Kasumi-1 (cell line): ENCODE data around the gene ELOVL3.

Source experiments
- DNase-seq, 2 experiments: peaks; one replicate each; lab custom pipeline; 2025; lab: John Stamatoyannopoulos, UW

ELOVL3 gene

DNA sequence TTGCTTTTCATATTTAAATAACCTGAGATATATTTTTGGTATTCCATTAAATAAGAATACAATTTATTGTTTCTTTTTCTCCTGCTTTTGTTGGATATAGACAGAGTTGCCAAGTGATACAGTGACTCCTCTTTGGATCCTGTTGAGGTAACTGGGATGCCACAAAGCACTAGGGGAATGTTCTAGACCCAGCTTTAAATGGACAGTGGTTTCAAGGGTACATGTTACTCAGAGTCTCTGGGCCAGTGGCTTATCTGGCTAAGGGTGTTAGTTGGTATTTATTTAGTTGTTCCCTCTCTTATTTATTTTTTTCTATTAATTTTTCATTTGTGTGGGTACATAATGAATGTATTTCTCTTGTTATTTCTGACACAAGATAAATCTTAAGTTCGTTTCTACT, 28.3 kb downstream of the ELOVL3 start:
- no peak for DNase-seq

DNA sequence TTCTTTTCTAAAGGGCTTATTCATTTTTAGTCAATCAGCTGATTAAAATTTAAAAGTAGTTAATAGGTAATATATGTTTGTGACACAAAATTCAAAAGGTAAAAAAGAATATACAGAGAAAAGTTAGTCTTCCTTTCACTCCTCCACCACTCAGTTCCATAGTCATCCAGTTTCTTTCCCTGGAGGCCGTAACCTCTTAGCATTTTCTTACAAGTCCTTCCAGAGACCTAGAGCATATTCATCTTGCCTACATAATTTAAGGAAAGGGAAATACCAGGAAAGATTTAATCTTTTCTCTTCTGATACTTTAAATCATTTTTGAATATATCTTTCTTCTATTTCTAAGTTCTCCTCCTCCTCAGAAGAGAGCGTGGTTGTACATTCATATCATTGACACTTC, 29.3 kb downstream of the ELOVL3 start:
- no peak for DNase-seq

DNA sequence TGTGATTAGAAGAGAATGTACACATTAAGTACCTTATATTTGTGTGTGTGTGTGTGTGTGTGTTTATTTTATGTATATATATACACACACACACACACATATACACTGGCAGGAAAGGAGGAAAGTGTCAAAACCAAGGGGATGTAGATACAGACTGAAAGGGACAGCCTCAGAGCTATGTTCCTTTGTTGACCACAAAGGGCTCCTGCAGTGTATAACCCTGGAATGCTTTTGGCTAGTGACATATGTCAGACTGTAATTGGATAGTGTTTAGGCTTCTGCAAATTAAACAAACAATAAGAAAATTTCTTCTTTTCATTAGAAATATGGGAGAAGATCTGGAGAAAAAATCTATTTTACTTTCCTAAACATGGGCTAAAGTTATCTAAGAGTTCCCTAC, 35.1 kb downstream of the ELOVL3 start:
- no peak for DNase-seq

DNA sequence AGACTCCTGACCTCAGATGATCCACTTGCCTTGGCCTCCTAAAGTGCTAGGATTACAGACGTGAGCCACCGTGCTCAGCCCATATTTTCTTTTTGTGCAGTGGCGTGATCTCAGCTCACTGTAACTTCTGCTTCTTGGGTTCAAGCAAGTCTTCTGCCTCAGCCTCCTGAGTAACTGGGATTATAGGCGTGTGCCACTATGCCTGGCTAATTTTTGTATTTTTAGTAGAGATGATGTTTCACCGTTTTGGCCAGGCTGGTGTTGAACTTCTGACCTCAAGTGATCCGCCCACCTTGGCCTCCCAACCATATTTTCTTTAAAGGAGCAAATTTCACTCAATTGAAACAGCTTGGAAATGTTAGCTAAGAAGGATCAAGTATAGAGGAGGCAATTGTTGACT, 35.7 kb downstream of the ELOVL3 start:
- DNase-seq: no peak

DNA sequence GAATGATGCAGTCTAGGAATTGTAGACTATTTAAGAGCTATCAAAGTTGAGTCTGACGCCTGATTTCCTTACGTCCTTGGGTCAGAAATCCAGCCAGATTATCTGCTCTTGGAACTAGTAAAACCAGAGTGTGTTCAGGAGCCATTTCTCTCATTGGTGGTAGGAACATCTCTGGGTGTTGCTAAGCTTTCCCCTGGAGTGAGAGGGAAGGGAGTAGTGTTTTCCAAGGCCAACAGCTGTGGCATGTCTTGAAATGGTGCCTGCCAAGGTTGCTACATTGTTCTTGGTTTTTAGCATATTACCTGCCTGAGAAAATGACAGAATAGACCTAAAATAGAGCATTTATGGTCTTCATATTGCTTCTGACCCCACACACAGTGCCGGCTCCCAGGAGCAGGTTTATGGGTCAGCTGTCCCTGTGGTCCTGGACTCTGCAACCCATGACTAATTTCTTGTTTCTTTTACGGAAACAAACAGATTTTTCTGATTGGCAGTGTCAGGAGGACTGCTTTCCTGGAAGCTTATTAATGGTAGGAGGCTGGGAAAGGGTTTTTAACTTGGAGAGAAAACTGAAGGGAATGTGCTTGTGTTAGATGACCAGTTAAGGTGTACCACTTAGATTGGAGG, 36.8 kb downstream of the ELOVL3 start:
- DNase-seq: no peak

DNA sequence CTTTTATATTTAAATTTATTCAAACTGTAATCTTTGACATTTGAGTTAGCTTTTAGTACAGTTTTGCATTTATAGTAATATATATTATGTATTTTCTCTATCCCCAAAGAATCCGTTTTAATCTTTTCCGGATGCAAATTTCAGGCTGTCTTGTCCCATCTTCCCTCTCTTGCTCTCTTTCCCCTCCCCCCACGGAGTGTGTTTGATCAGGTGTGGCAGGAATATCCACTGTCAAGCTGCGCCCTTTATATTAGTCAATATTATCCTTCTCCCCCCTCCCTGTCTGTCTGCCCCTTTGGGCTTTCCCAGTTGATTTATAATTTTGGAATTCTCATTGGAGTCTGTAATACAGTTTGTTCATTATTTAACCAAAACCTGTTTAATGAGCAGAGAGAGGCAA, 38.3 kb downstream of the ELOVL3 start:
- no peak for DNase-seq

DNA sequence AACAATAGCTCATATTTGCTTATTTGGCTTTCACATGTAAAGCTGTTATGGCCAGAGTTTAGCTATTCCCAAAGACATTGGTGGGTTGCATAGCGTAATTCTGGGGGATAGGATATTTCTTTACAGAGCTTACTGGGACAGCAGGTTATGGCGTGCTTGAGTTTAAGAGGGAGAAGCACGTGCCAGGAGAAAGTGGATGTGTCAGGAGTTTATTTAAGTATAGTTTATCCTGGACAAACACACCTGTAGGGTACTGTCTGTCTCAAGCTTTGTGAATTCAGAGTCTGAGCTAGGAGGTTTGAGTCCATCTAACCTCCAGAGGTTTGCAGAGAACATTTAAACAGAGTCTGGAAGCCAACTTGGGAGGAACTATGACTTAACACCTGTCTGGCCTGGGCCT, 40.6 kb downstream of the ELOVL3 start:
- DNase-seq: no peak

DNA sequence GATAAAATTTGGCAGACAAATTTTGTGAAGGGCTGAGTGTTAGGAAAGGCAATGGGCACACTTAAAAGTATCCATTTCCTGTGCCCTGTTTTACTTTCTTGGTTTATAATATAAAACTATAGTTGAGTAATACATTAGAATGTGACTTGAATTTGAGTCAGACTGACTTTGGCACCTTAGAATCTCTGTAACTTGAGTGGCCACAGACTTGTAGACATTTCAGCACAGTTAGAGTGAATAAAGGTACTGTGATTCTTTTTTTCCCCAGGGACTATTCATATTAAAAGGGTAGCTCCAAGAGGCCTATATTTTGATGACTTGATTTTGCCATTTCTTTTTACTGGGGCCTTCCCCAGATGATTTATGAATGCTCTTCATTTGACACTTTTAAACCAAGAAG, 41.6 kb downstream of the ELOVL3 start:
- DNase-seq: no peak

DNA sequence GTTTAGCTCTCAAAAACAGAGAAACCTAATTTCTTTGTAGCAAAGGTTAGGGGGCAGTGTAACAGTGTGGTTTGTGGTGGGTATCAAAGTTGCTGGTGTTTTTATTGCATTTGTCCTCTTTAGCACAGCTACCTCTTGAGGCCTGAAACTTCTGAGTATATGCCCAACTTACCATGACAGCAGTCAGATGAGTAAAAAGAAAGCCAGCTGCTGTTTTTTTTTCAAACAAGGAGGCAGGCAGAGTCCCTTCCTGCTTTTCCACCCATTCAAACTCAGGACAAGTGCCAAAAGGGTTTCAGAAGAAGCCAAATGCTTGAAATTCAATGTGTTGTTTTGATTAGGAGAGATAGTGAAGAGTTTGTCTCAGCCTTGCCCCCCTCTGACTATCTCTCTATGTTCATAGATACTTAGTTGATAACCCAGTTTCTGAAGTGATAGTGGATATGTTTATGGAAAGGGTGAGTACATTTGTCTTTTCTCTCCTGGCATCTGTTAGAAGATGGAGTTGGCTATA, 42.3 kb downstream of the ELOVL3 start:
- no peak for DNase-seq

DNA sequence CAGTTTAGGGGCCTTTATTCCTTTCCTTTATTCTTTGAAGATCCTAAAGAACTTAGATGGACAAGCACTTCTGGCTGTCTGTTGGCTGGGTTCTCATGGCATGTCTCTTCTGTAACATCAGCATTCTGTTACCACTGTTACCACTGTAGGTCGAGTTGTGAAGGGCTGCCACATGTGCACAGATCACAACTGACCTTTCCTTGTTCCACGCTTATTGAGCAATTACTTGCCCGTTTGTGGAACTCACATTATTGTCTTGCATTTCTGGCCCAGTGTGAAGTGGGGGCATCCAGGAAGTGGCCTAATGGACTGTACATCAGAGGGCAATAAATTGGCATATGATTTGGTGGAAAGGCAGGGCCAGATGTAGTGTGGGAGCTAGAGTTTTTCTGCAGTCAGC, 42.9 kb downstream of the ELOVL3 start:
- DNase-seq: no peak

DNA sequence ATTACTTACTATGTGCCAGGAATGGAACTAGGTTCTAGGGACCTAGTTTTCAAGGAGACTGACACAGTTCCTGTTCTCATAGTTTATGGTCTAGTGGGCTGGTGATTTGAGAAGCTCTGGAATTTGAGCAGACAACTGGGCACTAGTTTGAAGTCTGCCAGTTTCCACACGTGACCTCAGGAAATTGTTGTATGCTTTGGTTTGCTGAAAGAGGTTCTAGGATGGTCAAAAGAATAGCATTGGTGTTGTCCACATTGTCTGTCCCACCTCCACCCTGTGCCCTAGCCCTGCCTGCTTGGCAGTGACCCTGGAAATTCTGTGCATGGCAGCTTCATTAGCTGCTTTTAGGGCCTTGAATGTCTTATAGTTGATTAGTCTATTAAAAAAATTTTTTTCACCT, 48.0 kb downstream of the ELOVL3 start:
- DNase-seq: no peak

DNA sequence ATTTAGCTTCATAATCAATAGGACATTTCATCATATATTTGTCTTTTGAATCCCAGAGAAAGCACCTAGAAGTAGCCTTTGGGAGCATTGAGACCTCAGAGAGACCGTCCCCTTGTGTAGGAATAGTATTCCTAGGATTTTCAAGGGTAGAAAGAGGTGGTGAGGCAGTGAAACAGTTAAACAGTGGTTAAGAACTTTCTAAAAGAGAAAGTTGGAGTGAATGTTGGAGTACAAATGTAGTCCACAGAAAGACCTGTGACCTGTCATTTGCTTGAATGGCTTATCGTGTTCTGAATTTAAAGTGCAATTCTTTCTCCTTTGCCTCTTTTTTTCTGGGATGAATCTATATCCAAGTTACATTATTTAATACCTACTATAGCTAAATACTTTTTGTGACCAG, 49.2 kb downstream of the ELOVL3 start:
- no peak for DNase-seq

DNA sequence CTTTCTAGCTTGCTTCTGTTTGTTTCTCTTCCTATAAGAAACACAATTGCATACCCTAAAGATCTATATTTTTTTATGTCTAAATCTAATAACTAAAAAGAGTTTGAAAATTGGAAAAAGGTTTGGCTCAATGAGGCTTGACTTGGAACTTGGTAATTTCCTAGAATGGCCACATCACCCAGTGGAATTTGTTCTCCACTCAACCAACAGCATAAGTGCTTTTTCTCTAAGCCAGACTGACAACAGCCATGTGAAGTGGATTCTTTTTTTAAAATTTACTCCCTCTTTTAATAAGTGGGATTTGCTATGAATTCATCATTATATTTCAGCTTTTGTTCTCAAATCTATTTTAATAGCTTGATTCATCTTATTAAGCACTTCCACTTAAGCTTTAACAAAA, 53.0 kb downstream of the ELOVL3 start:
- DNase-seq: no peak
